Measurements from ENCODE around the gene TXNRD2. TPM values are rescaled to one million over a fixed set of nuclear protein-coding genes. Genes with fewer than 3 reads are reported as not detected.

The TXNRD2 gene
- total RNA-seq, 1 experiment from 2014 or later = 22.9 TPM

DNA sequence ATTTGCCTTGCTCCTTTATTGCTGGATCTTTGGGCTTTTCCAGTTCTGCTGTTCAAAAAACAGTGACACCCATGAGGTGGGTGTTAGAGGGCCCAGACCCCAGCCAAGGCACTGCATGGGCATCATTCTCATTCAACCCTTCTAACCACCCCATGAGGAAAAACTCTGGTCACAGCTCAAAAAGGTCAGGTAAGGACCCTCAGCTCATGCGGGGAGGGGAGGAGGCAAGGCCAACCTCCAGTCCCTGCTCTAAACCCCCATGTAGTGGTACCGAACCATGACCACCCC, 94.3 kb downstream of the TXNRD2 start:
- peaks cover 19 to 28% of the 10 kb centered on the region in 2 experiments for H3K4me1 Mint-ChIP-seq

More for the DNA sequence above, 94.3 kb downstream of the TXNRD2 start:
- no peaks in the 10 kb centered on the region; a peak in 1 of 5 replicates for H3K9me3 Mint-ChIP-seq
- H2BK12ac ChIP-seq (ENCODE audit: insufficient read length, low read depth, low read length) = no peak overlapping the region
- no peak overlapping the region for H2BK120ac ChIP-seq (ENCODE audit: low read depth, low read length, poor library complexity, severe bottlenecking)
- H3K9me3 ChIP-seq (ENCODE audit: control insufficient read depth, low read depth, low read length) = no peaks in the 10 kb centered on the region
- H2AK5ac ChIP-seq (ENCODE audit: insufficient read length, low read length) = no peak overlapping the region
- no peak overlapping the region for H4K91ac ChIP-seq (ENCODE audit: insufficient read length, low read depth, low read length)
- peaks cover 28 to 46% (median 40%) of the 10 kb centered on the region in 3 experiments; a peak in 6 of 7 replicates for H3K36me3 Mint-ChIP-seq (ENCODE audit: insufficient read depth in 1 of 3, low read depth in 3 of 3)
- no peaks in the 10 kb centered on the region for H3K27me3 Mint-ChIP-seq (ENCODE audit: low read depth)
- H4K20me1 ChIP-seq (ENCODE audit: control insufficient read depth, insufficient read depth, insufficient read length) = no peaks in the 10 kb centered on the region
- no peak overlapping the region for H3K14ac ChIP-seq (ENCODE audit: insufficient read depth, low read length)
- H3K4me3 Mint-ChIP-seq = no peak overlapping the region
- H3K79me1 ChIP-seq (ENCODE audit: insufficient read depth, low read depth, low read length, poor library complexity, severe bottlenecking) = peaks cover 4% of the 10 kb centered on the region
- no peak overlapping the region for H2BK15ac ChIP-seq (ENCODE audit: low read depth, low read length)
- H3K27ac Mint-ChIP-seq = no peak overlapping the region
- H2BK5ac ChIP-seq (ENCODE audit: insufficient read length, low read length) = no peak overlapping the region
- DNase-seq = no peak
- no peak overlapping the region for H3K18ac ChIP-seq (ENCODE audit: insufficient read length, low read depth, low read length)
- H2AFZ ChIP-seq (ENCODE audit: low read length) = no peak overlapping the region
- H3K23ac ChIP-seq (ENCODE audit: insufficient read length, low read depth, low read length) = no peak overlapping the region
- TF ChIP-seq CTCF (conservative IDR thresholded peaks at IDR 0.05) = no peak
- no peaks in the 10 kb centered on the region for H3K23me2 ChIP-seq (ENCODE audit: insufficient read length, low read depth, low read length, poor library complexity, severe bottlenecking)
- H3K27me3 ChIP-seq (ENCODE audit: insufficient read depth, low read length) = no peaks in the 10 kb centered on the region
- no peaks in the 10 kb centered on the region; the same call in 1 of the 2 replicates for H3K79me2 ChIP-seq (ENCODE audit: insufficient read depth, low read length)
- no peak overlapping the region for H3K4me2 ChIP-seq (ENCODE audit: insufficient read depth, insufficient read length, low read length)
- no peak overlapping the region for H3K56ac ChIP-seq (ENCODE audit: insufficient read length, low read depth, low read length)
- WGBS (ENCODE audit: extremely low coverage, insufficient read length, low lambda C conversion rate) = no CpG with 5 or more reads among the region's 2 CpGs
- H2BK20ac ChIP-seq (ENCODE audit: low read depth, low read length, poor library complexity, severe bottlenecking) = no peak overlapping the region
- H3K4ac ChIP-seq (ENCODE audit: low read depth, low read length) = no peak overlapping the region
- no peak overlapping the region for H3T11ph ChIP-seq (ENCODE audit: low read length)
- H3K27ac ChIP-seq (ENCODE audit: insufficient read length, low read depth, low read length) = no peak overlapping the region
- H3K9ac ChIP-seq (ENCODE audit: extremely low read depth, insufficient read length, low read length) = no peak overlapping the region
- no peaks in the 10 kb centered on the region for H3K4me1 ChIP-seq (ENCODE audit: insufficient read depth, low read length)
- no peak overlapping the region for H4K5ac ChIP-seq (ENCODE audit: insufficient read length, low read depth, low read length)
- no peak overlapping the region for H4K8ac ChIP-seq (replicated peaks; ENCODE audit: insufficient read length, low read depth, low read length)
